ENCODE results near the gene GRIK4. TPM values are rescaled to one million over a fixed set of nuclear protein-coding genes. Genes with fewer than 3 reads are reported as not detected.

The GRIK4 gene
- total and polyA plus RNA-seq, 2 of the 4 experiments (the other 2 are of a cell fraction): 0.18 to 0.38 TPM

DNA sequence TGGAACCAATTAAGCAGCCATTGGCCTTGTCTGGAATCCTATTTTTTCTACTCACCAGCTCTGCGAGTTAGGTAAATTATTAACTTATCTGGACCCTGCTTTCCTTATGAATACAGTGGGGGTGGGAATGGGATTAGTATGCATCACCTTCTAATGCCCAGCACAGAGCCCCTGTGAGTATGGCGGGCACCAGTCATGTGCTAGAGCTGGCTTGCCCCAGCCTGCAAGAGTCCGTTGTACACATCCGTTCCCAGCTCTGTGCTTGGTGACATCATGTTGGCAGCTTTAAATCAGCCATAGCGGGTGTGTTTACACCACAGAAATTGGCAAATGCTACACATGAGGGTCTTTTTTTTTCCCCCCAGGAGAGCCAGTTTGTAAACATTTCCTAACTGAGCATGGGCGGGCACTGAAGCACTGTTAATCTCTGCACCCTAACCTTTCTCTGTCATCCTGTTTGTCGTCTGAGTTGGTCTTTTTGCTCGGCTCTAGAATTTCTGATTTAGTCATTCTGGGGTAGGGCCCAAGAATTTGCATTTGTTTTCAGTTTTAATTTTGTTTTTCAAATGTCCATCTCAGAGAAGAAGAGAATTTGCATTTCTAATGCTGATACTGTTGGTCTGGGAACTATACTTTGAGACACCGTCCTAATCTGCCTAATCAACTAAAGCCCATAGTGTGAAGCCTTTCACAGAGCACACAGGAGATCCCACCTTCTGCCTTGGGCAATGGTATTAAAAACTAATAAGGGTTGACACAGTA lies 382.1 kb downstream of the GRIK4 start:
- Histone ChIP-seq H2AK9ac (replicated peaks; ENCODE audit: low read depth, low read length, poor library complexity) (no peak overlapping the region), H4K8ac (ENCODE audit: low read depth in 2 of 2, low read length in 2 of 2) (no peak overlapping the region), H3K23ac (ENCODE audit: low read depth, low read length) (no peak overlapping the region), H3K4me3 (ENCODE audit: insufficient read depth, low read depth, low read length) (no peak overlapping the region), H3K56ac (ENCODE audit: extremely low read depth, insufficient read depth, low read length) (no peak overlapping the region), H3K4ac (ENCODE audit: low read depth, low read length) (no peak overlapping the region), H3K79me1 (ENCODE audit: low read depth in 1 of 2, low read length in 2 of 2) (no peaks in the 10 kb centered on the region), H2BK15ac (ENCODE audit: low read depth, low read length) (no peak overlapping the region), H4K91ac (ENCODE audit: insufficient read depth, low read depth, low read length) (no peak overlapping the region), H3K27me3 (ENCODE audit: control insufficient read depth, insufficient read depth, low read length) (peaks cover 7% of the 10 kb centered on the region; the same call in 1 of the 2 replicates), H2BK20ac (ENCODE audit: low read depth, low read length) (no peak overlapping the region), H3K9me1 (ENCODE audit: insufficient read depth, low read length) (no peaks in the 10 kb centered on the region), H3K18ac (ENCODE audit: low read depth, low read length) (no peak overlapping the region), H3K4me1 (ENCODE audit: control insufficient read depth, insufficient read depth, low read length) (no peaks in the 10 kb centered on the region), H3K27ac (ENCODE audit: insufficient read depth, low read length) (no peak overlapping the region), H3K9me3 (ENCODE audit: control insufficient read depth, insufficient read depth, low read length) (no peaks in the 10 kb centered on the region), H3K9ac (ENCODE audit: low read depth, low read length) (no peak overlapping the region), H2BK5ac (ENCODE audit: low read depth, low read length, poor library complexity, severe bottlenecking) (no peak overlapping the region), H2BK120ac (ENCODE audit: low read depth, low read length) (no peak overlapping the region), H3K36me3 (ENCODE audit: control insufficient read depth, insufficient read depth, low read length) (no peaks in the 10 kb centered on the region), H2AK5ac (ENCODE audit: low read depth, low read length) (no peak overlapping the region), H2AFZ (replicated peaks; ENCODE audit: low read length, poor library complexity) (no peak overlapping the region), H4K5ac (ENCODE audit: low read depth, low read length) (no peak overlapping the region), H3K4me2 (ENCODE audit: low read depth, low read length) (no peak overlapping the region), H3K14ac (replicated peaks; ENCODE audit: low read depth, low read length) (no peak overlapping the region), H4K20me1 (ENCODE audit: insufficient read depth, low read length) (no peaks in the 10 kb centered on the region)
- DNase-seq (no peak), ATAC-seq (ENCODE audit: low read depth) (no peak)
- TF ChIP-seq SMC3 (IDR thresholded peaks at IDR 0.05; ENCODE audit: low read depth, low read length) (no peak), FOS (IDR thresholded peaks at IDR 0.05; ENCODE audit: low read depth, low read length) (no peak), RFX5 (IDR thresholded peaks at IDR 0.05; ENCODE audit: low read depth, low read length) (no peak), CHD1 (IDR thresholded peaks at IDR 0.05; ENCODE audit: low read depth, low read length) (no peak), CEBPB (IDR thresholded peaks at IDR 0.05; ENCODE audit: low read depth, low read length) (no peak), NFE2L2 (IDR thresholded peaks at IDR 0.05; ENCODE audit: low read depth, low read length) (no peak), RAD21 (IDR thresholded peaks at IDR 0.05; ENCODE audit: low read length) (no peak), MXI1 (IDR thresholded peaks at IDR 0.05; ENCODE audit: borderline replicate concordance, low read depth, low read length) (no peak), CTCF (conservative IDR thresholded peaks at IDR 0.05; ENCODE audit: low read depth, low read length) (no peak), RCOR1 (IDR thresholded peaks at IDR 0.05; ENCODE audit: insufficient replicate concordance, low read length) (no peak), MAZ (IDR thresholded peaks at IDR 0.05; ENCODE audit: borderline replicate concordance, low read depth, low read length) (no peak), BHLHE40 (IDR thresholded peaks at IDR 0.05; ENCODE audit: low read depth, low read length) (no peak), POLR2A (IDR thresholded peaks at IDR 0.05; ENCODE audit: low read depth, low read length) (no peak), MAFK (IDR thresholded peaks at IDR 0.05; ENCODE audit: low read depth, low read length) (no peak)
- TF ChIP-seq, protein P1, sequence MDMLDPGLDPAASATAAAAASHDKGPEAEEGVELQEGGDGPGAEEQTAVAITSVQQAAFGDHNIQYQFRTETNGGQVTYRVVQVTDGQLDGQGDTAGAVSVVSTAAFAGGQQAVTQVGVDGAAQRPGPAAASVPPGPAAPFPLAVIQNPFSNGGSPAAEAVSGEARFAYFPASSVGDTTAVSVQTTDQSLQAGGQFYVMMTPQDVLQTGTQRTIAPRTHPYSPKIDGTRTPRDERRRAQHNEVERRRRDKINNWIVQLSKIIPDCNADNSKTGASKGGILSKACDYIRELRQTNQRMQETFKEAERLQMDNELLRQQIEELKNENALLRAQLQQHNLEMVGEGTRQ (IDR thresholded peaks at IDR 0.05; ENCODE audit: low read depth, low read length): no peak
- TF ChIP-seq, protein P2, sequence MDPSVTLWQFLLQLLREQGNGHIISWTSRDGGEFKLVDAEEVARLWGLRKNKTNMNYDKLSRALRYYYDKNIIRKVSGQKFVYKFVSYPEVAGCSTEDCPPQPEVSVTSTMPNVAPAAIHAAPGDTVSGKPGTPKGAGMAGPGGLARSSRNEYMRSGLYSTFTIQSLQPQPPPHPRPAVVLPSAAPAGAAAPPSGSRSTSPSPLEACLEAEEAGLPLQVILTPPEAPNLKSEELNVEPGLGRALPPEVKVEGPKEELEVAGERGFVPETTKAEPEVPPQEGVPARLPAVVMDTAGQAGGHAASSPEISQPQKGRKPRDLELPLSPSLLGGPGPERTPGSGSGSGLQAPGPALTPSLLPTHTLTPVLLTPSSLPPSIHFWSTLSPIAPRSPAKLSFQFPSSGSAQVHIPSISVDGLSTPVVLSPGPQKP (IDR thresholded peaks at IDR 0.05; ENCODE audit: borderline replicate concordance, low read depth, low read length): no peak
- ChIA-PET POLR2A (ENCODE audit: unreplicated experiment) (no interaction called here), CTCF (no interaction called here)
- in situ Hi-C loops (cut with MboI; ENCODE audit: low sequenced_read_pairs) (no loop called here), dilution Hi-C loops (cut with HindIII; ENCODE audit: low sequenced_read_pairs, unreplicated experiment) (no loop called here), intact Hi-C loops (cut with micrococcal nuclease) (no loop called here)
- BruUV-seq (replicated peaks): no TSS peak
- 32% methylated on average over 3 of the region's 9 CpGs; no CpG with 5 or more reads in 1 of the 2 experiments for WGBS, 2 experiments (ENCODE audit: extremely low coverage in 2 of 2, insufficient read length in 1 of 2)
